Type B pancreatic cell (in vitro differentiated cells): ENCODE measurements around the gene MAP2K5. TPM values are rescaled to one million over a fixed set of nuclear protein-coding genes. Genes with fewer than 3 reads are reported as not detected.

Source experiments
- DNase-seq: peaks from one replicate; pipeline ENCODE4 v3.0.0; 2021; ENCODE audit warnings: mixed read lengths; ENCODE audit not compliant: unreplicated experiment; ENCODE audit errors: extremely low spot score
- H3K27ac Mint-ChIP-seq: 2 replicates; pipeline ENCODE4 v1.8.0; 2021; ENCODE audit warnings: mild to moderate bottlenecking, mixed read lengths
- H3K27me3 Mint-ChIP-seq: 2 replicates; pipeline ENCODE4 v1.8.0; 2021; ENCODE audit warnings: mixed read lengths
- H3K36me3 Mint-ChIP-seq: 2 replicates; pipeline ENCODE4 v1.8.0; 2021; ENCODE audit warnings: mixed read lengths
- H3K4me1 Mint-ChIP-seq: one replicate; pipeline ENCODE4 v1.8.0; 2021; ENCODE audit warnings: mixed read lengths; ENCODE audit not compliant: unreplicated experiment
- H3K4me3 Mint-ChIP-seq: 2 replicates; pipeline ENCODE4 v1.8.0; 2021; ENCODE audit warnings: mild to moderate bottlenecking, mixed read lengths
- H3K9me3 Mint-ChIP-seq: 2 replicates; pipeline ENCODE4 v1.8.0; 2021; ENCODE audit warnings: mixed read lengths
- total RNA-seq: library from RNA; stranded (reverse); gene quantifications from 2 replicates; pipeline ENCODE4 v1.2.1, GENCODE V29; 2021; ENCODE audit warnings: low replicate concordance
- TF ChIP-seq, protein P1 (sequence below): fragments of 200-600 bp; sonication (generic); conservative IDR thresholded peaks from 2 replicates; pipeline ENCODE4 v1.5.0; 2021; ENCODE audit warnings: antibody characterized with exemption, mild to moderate bottlenecking

The MAP2K5 gene
- total RNA-seq, 1 donor from 2014 or later, result 21.8 TPM

DNA sequence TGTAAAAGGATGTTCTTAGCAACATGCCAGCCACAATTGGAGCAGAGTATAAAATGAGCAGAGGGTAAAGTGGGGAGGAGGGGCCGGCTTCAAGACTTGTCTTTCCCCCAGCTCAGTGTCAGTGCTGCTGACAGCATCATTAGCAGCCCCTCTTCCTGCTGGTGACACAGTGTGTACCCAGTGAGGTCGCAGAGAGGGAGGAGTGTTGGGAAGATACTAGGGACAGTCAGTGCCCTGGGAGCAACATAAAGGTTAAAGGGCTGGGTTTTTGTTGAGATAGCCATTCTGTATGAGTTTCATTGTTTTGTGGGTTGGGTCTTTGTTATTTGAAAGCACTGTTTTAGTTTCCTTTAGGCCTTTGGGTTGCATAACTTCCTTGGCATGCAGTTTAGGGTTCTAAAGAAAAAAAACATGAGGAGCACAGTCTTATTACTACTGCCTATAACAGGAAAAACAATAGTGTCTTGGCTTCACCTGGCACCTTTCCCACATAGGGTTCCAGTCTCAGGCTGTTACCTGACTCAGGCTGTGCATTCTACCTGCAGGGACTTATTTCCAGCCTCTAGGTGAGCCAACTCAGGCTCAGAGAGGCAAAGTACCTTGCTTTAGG lies 188.7 kb downstream of the MAP2K5 start:
- Mint-ChIP-seq H3K27ac (no peak overlapping the region), H3K4me3 (no peak overlapping the region), H3K27me3 (peaks cover 16% of the 10 kb centered on the region), H3K9me3 (no peaks in the 10 kb centered on the region), H3K4me1 (peaks cover 29% of the 10 kb centered on the region), H3K36me3 (no peaks in the 10 kb centered on the region)
- TF ChIP-seq, protein P1, sequence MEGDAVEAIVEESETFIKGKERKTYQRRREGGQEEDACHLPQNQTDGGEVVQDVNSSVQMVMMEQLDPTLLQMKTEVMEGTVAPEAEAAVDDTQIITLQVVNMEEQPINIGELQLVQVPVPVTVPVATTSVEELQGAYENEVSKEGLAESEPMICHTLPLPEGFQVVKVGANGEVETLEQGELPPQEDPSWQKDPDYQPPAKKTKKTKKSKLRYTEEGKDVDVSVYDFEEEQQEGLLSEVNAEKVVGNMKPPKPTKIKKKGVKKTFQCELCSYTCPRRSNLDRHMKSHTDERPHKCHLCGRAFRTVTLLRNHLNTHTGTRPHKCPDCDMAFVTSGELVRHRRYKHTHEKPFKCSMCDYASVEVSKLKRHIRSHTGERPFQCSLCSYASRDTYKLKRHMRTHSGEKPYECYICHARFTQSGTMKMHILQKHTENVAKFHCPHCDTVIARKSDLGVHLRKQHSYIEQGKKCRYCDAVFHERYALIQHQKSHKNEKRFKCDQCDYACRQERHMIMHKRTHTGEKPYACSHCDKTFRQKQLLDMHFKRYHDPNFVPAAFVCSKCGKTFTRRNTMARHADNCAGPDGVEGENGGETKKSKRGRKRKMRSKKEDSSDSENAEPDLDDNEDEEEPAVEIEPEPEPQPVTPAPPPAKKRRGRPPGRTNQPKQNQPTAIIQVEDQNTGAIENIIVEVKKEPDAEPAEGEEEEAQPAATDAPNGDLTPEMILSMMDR, result no peak
- DNase-seq, result no peak

DNA sequence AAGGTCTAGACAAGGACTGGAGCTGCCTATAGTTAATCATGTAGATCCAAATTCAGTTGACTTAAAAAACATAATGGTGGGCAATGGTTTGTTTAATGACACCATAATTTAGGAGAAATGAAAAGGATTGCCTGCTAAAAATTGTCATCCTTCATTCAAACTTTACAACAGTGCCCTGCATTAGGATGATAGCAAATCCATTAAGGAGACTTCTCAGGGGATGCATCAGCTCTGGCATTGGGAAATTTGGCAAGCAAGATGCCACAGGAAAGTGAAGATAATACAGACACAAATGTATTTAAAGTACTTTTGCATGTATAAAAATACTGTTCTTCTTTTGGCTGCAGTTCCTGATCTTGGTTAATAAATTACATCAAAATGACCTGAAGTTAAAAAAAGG lies 189.7 kb downstream of the MAP2K5 start:
- TF ChIP-seq, protein P1, result no peak
- Mint-ChIP-seq H3K27ac (no peak overlapping the region), H3K4me1 (peaks cover 29% of the 10 kb centered on the region), H3K27me3 (peaks cover 16% of the 10 kb centered on the region), H3K4me3 (no peak overlapping the region), H3K9me3 (no peaks in the 10 kb centered on the region), H3K36me3 (no peaks in the 10 kb centered on the region)
- DNase-seq, result no peak

DNA sequence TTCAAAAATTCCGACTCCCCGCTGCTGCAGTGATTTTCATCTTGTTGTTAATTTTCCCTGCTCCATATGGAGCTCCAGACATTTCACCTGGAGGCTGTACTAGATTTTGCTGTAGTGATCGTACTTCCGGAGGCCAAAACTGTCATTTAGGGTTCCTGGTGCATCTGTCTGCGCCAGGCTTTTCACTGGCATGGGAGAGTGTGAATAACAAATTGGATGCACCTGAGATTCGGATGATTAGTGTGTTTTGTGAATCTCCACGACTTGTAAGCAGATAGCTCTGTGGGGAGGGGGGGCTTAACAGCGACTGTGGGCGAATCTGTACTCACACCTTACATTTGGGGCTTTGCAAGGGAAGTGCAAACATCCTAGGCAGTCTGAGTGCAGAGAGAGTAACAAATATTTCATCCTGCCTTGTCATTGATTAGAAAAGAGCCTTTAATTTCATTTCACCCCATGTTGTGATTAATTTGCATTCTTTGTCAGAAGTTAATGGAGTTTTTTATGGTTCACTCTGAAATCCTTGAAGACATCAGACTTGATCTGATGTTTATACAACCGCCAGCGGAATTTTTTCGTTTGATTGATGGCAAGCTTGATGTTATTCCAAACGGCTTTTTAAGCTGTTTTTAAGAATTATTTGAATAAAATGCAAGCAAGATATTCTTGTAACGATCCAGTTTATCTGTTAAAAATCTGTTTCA lies 190.3 kb downstream of the MAP2K5 start:
- DNase-seq, result no peak
- H3K4me3 Mint-ChIP-seq, result no peak overlapping the region
- peaks cover 16% of the 10 kb centered on the region for H3K27me3 Mint-ChIP-seq
- TF ChIP-seq, protein P1, result no peak
- H3K4me1 Mint-ChIP-seq, result peaks cover 29% of the 10 kb centered on the region
- no peaks in the 10 kb centered on the region for H3K9me3 Mint-ChIP-seq
- H3K36me3 Mint-ChIP-seq, result no peaks in the 10 kb centered on the region
- no peak overlapping the region for H3K27ac Mint-ChIP-seq

DNA sequence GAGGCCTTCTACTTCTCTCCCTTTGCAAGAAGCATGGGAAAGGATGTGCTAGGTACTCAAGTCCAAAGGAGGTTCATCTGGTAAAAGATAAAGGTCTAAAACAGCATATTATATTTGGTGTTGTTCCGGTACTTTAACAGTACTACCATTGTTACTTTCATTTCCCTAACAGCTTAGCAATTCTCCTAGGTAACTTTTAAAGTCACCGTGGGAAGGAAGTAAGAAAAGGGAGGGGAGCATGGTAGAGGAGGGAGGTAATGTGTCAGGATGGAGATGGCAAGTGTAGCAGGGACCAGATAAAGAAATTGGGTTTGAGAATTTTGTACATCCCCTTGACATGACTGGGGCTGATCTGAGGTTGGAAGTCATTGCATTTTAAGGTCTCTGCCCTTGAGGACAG lies 193.4 kb downstream of the MAP2K5 start:
- TF ChIP-seq, protein P1, result no peak
- DNase-seq, result no peak
- H3K4me3 Mint-ChIP-seq, result no peak overlapping the region
- no peaks in the 10 kb centered on the region for H3K36me3 Mint-ChIP-seq
- H3K27me3 Mint-ChIP-seq, result peaks cover 7% of the 10 kb centered on the region
- no peak overlapping the region for H3K27ac Mint-ChIP-seq
- H3K9me3 Mint-ChIP-seq, result no peaks in the 10 kb centered on the region
- H3K4me1 Mint-ChIP-seq, result peaks cover 24% of the 10 kb centered on the region

- Mint-ChIP-seq H3K9me3 (no peaks in the 10 kb centered on the region), H3K4me1 (peaks cover 18% of the 10 kb centered on the region), H3K27ac (no peak overlapping the region), H3K36me3 (no peaks in the 10 kb centered on the region), H3K27me3 (peaks cover 1% of the 10 kb centered on the region), H3K4me3 (no peak overlapping the region)
- TF ChIP-seq, protein P1, result no peak
- DNase-seq, result no peak
Observed at GRCh38 chr15:67736810-67737209, 194.3 kb downstream of the MAP2K5 start.
